Measurements from ENCODE around the gene SLC25A39. TPM values are rescaled to one million over a fixed set of nuclear protein-coding genes. Genes with fewer than 3 reads are reported as not detected.
A peak's percentile ranks its signal among the peaks of the same experiment; 100 is the strongest.

SLC25A39 gene
- total and polyA plus RNA-seq, 8 donors, result 55.5 to 121 (median 91.8) TPM

DNA sequence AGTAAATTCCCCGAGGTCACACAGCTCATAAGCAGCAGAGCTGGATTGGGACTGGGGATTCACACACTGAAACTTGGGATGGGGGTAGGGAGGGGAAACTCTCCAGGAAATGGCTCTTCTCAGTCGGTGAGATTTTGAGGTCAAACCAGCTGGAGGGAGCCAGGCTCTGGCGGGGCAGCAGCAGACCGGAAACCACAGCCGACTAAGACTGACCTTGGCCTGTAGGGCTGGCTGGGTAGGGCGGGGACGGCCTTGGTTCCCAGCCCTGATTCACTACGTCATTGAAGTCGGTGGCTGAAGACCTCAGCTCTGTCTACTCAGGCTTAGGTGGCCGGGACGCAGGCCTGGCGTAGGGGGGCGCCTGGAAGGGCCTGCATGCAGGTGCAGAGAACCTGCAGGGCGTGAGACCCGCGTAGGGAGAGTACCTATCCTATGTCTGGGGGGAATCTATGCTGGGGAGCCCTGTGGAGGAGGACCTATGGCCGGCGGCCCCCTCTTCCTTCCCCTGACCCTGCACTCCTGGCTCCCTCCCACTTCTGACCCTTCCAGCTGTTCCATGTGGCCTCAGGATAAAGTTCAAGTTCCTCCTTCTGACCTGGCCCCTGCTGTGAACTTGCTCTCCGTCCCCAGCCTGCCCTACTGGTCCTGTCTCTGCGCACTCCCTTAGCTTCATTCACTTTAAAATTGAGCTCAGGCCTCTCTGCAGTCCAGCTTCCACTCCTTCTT, 44.8 kb downstream of the SLC25A39 start:
- ATAC-seq (peak; percentile 96), DNase-seq (peak; percentile 6 to 88 (median 68))
- TF ChIP-seq, protein P1, sequence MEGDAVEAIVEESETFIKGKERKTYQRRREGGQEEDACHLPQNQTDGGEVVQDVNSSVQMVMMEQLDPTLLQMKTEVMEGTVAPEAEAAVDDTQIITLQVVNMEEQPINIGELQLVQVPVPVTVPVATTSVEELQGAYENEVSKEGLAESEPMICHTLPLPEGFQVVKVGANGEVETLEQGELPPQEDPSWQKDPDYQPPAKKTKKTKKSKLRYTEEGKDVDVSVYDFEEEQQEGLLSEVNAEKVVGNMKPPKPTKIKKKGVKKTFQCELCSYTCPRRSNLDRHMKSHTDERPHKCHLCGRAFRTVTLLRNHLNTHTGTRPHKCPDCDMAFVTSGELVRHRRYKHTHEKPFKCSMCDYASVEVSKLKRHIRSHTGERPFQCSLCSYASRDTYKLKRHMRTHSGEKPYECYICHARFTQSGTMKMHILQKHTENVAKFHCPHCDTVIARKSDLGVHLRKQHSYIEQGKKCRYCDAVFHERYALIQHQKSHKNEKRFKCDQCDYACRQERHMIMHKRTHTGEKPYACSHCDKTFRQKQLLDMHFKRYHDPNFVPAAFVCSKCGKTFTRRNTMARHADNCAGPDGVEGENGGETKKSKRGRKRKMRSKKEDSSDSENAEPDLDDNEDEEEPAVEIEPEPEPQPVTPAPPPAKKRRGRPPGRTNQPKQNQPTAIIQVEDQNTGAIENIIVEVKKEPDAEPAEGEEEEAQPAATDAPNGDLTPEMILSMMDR (IDR thresholded peaks at IDR 0.05), result no peak
- no peaks in the 10 kb centered on the region for H3K36me3 ChIP-seq
- H3K4me3 ChIP-seq, result no peak overlapping the region
- H3K27me3 ChIP-seq, result no peaks in the 10 kb centered on the region
- intact Hi-C loops (cut with DNase I), result no loop called here
- H3K4me1 ChIP-seq, result peaks cover 0 to 22% of the 10 kb centered on the region in 2 donors
- H3K27ac ChIP-seq, result peak overlapping the region; percentile 76 to 78
- H3K9me3 ChIP-seq, result no peaks in the 10 kb centered on the region

GRCh38 chr17:44279346-44279665, 45.3 kb downstream of the SLC25A39 start:
- Histone ChIP-seq H3K4me1 (peaks cover 0 to 22% of the 10 kb centered on the region in 2 donors), H3K27me3 (no peaks in the 10 kb centered on the region), H3K9me3 (no peaks in the 10 kb centered on the region), H3K27ac (peak overlapping the region in 1 of 2 donors; percentile 76), H3K36me3 (no peaks in the 10 kb centered on the region), H3K4me3 (no peak overlapping the region)
- ATAC-seq, result peak; percentile 12
- intact Hi-C loops (cut with DNase I), result no loop called here
- no peak for DNase-seq
- TF ChIP-seq, protein P1 (IDR thresholded peaks at IDR 0.05), result no peak

- intact Hi-C loops (cut with DNase I), result no loop called here
- ATAC-seq (no peak), DNase-seq (no peak)
- TF ChIP-seq, protein P1 (IDR thresholded peaks at IDR 0.05), result no peak
- H3K4me3 ChIP-seq, result no peak overlapping the region
- H3K27me3 ChIP-seq, result no peaks in the 10 kb centered on the region
- no peaks in the 10 kb centered on the region for H3K36me3 ChIP-seq
- H3K4me1 ChIP-seq, result peaks cover 0 to 22% of the 10 kb centered on the region in 2 donors
- H3K27ac ChIP-seq, result no peak overlapping the region
- H3K9me3 ChIP-seq, result no peaks in the 10 kb centered on the region
These were observed 46.6 kb downstream of the SLC25A39 start for GRCh38 chr17:44277976-44278375.

- TF ChIP-seq, protein P1 (IDR thresholded peaks at IDR 0.05), result no peak
- ATAC-seq, result no peak
- Histone ChIP-seq H3K27me3 (no peaks in the 10 kb centered on the region), H3K4me1 (no peaks in the 10 kb centered on the region), H3K36me3 (no peaks in the 10 kb centered on the region), H3K9me3 (no peaks in the 10 kb centered on the region), H3K4me3 (no peak overlapping the region), H3K27ac (no peak overlapping the region)
- intact Hi-C loops (cut with DNase I), result no loop called here
- DNase-seq, result no peak
These were observed 51.0 kb downstream of the SLC25A39 start for GRCh38 chr17:44273607-44274006.

DNA sequence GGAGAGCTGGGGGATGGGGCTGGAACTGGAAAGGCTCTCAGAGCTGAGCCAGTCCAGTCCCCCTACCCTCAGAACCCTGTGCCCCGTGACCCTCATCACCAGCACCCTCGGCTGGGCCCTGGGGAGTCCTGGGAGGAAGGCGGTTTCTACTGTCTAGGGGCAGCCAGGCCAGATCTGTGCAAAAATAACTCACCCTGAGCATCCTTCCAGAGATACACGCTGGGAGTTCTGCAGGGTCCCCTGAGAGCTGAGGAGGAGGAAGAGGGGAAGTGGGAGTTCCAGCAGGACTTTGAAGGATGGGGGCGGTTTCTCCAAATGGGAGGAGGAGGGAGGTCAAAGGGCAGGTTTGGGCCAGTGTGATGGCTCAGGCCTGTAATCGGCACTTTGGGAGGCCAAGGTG, 51.7 kb downstream of the SLC25A39 start:
- no peak overlapping the region for H3K4me3 ChIP-seq
- H3K4me1 ChIP-seq, result no peaks in the 10 kb centered on the region
- no peak for DNase-seq
- TF ChIP-seq, protein P1 (IDR thresholded peaks at IDR 0.05), result no peak
- no peak for ATAC-seq
- no peaks in the 10 kb centered on the region for H3K27me3 ChIP-seq
- no peaks in the 10 kb centered on the region for H3K36me3 ChIP-seq
- H3K27ac ChIP-seq, result no peak overlapping the region
- intact Hi-C loops (cut with DNase I), result no loop called here
- H3K9me3 ChIP-seq, result no peaks in the 10 kb centered on the region

Data from left lung (tissue), 10 donors.